IPS-NIHi7 (cell line): Measurements from ENCODE around the gene PIP5K1B.
"Not testable (repeated sequence)": the region's sequence is repeated elsewhere in the genome, so short reads cannot be mapped to it uniquely, and the experiment has no call there.

Experiments used
- DNase-seq: peaks from one replicate; pipeline ENCODE4 v3.0.0; 2012; ENCODE audit warnings: mixed read lengths; ENCODE audit errors: extremely low spot score

PIP5K1B gene

DNA sequence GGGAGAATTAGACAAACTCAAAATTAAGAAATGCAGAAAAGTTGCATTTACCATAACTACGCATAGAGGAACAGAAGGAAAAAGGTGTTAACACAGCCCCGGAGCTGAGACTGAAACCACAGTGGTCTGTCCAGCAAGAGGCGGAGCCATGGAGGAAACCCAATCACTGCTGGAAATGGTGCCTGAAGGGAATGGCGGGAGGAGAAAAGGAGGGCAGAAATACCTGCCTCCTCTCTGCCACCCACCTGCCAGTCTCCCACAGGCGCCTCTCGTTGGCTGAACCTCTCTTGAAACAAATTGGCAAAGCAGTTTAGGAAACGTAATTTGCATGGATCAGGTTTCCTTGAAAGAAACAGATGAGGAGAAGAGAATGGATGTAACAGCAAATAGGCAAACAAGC lies 318.6 kb downstream of the PIP5K1B start:
- DNase-seq, result peak; percentile 61

DNA sequence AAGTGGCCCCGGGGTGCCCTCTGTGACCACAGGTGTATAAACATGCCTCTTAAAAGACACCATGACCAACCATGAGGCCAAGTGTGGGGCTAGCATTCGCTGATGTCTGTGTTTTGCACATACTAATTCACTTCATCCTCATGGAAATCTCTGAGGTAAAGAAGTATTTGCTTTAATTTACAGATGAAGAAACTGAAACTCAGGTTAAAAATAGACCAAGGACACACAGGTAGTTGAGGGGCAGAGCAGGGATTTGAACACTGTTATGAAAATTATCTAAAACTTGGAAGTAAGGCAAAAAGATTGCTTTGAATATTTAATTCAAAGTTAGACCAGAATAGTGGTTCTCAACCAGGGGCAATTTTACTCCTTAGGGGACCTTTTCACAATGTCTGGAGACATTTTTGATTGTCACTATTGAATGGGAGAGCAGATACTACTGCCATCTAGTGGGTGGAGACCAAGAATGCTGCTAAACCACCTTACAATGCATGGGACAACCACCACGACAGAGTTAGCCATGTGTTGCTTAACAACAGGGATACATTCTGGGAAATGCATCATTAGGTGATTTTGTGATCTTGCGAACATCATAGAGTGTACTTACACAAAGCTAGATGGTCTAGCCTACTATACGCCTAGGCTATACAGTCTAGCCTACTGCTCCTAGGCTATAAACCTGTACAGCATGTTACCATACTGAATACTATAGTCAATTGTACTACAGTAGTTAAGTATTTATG lies 322.5 kb downstream of the PIP5K1B start:
- DNase-seq, result peak; percentile 70

DNA sequence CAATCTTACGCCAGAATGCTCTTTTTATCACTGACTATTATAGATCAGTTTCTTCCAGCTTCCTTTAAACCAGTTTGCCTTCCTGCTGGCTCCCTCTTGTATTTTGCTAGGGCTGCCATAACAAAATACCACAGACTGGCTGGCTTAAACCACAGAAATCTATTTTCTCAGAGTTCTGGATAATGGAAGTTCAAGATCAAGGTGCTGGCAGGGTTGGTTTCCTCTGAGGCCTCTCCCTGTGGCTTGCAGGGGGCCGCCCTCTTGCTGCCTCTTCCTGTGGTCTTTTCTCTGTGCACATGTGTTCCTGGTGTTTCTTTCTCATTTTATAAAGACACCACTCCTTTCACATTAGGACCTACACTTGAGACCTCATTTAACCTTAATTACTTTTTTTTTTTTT lies 323.7 kb downstream of the PIP5K1B start:
- no peak for DNase-seq

DNA sequence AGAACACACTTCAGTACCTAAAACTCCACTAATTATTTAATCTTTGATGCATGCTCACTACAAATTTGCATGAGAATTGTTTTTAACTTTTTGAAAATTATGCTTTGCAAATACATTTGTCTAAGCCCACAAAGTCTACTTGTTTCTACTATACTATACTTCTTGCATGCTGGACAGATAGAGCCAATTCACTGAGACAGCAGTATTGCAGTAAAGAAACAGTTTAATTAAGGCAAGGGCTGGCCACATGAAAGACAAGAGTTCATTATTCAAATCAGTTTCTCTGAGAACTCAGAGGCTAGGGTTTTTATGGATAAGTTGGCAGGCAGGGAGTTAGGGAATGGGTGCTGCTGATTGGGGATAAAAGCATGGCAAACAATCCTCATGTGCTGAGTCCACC lies 324.5 kb downstream of the PIP5K1B start:
- DNase-seq, result no peak

DNA sequence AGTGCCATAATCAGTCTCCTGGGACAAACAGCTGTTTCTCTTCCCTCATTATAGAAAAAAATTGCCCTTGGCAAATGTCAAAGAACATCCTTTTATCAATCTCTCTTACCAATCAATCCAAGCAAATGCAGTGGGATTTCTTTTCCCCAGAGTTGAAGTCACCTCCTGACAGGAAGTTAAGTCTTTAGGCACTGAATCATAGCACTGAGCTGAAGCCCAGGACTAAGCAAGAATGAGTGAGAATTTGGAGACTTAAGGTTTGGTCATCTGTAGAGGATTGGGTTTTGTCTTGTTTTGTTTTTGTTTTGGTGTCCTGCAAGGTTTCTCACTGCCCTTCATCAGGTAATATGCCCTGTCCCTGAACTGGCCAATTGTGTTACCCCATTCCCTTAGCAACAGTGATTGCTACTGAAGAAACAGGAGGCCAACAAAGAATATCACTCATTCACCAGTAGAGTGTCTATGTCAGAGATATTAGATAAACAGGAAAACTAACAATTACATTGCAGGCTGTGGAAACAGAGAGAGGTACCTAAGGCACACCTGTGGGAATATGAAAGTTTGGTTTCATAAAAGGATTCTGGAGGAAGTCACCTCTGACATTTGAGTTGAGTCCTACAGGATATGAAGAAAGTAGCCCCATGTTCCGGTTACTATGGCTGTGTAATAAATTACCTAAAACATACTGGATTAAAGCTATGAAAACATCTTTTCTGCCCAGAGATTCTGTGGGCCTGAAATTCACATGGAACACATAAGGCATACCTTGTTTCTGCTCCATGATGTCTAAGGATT lies 326.0 kb downstream of the PIP5K1B start:
- DNase-seq, result peak; percentile 4

DNA sequence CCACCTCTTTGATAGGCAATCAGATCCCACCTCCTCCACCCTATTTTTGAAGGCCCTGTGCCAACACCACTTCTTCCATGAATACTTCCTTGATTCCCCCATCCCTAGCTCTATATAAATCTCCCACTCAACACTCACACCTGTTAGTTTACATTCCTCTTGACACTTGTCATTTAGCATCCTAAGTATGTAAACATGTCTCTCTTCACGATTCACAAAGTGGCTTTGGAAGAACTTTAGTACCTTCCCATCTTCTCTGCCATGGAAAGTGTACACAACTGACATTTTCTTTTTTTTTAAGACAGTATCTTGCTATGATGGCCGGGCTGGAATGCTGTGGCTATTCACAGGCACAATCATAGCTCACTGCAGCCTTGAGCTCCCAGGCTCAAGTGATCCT lies 329.0 kb downstream of the PIP5K1B start:
- no peak for DNase-seq

DNA sequence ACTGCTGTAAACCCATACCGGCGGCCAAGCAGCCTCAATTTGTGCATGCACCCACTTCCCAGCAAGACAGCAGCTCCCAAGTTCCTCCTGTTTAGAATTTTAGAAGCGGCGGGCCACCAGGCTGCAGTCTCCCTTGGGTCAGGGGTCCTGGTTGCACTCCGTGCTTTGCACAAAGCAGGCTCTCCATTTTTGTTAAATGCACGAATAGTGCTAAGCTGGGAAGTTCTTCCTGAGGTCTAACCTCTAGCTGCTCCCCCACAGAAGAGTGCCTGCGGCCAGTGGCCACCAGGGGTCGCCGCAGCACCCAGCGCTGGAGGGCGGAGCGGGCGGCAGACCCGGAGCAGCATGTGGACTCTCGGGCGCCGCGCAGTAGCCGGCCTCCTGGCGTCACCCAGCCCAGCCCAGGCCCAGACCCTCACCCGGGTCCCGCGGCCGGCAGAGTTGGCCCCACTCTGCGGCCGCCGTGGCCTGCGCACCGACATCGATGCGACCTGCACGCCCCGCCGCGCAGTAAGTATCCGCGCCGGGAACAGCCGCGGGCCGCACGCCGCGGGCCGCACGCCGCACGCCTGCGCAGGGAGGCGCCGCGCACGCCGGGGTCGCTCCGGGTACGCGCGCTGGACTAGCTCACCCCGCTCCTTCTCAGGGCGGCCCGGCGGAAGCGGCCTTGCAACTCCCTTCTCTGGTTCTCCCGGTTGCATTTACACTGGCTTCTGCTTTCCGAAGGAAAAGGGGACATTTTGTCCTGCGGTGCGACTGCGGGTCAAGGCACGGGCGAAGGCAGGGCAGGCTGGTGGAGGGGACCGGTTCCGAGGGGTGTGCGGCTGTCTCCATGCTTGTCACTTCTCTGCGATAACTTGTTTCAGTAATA lies 330.6 kb downstream of the PIP5K1B start, which contains the start of gene FXN:
TSS of gene FXN (plus strand) at position 315 of the 871 bp plus-strand sequence. CDS start at position 346, 31 bp downstream.
- peak; percentile 93 for DNase-seq

DNA sequence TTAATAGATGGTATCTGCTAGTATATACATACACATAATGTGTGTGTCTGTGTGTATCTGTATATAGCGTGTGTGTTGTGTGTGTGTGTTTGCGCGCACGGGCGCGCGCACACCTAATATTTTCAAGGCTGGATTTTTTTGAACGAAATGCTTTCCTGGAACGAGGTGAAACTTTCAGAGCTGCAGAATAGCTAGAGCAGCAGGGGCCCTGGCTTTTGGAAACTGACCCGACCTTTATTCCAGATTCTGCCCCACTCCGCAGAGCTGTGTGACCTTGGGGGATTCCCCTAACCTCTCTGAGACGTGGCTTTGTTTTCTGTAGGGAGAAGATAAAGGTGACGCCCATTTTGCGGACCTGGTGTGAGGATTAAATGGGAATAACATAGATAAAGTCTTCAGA lies 331.3 kb downstream of the PIP5K1B start:
- DNase-seq, result no peak

DNA sequence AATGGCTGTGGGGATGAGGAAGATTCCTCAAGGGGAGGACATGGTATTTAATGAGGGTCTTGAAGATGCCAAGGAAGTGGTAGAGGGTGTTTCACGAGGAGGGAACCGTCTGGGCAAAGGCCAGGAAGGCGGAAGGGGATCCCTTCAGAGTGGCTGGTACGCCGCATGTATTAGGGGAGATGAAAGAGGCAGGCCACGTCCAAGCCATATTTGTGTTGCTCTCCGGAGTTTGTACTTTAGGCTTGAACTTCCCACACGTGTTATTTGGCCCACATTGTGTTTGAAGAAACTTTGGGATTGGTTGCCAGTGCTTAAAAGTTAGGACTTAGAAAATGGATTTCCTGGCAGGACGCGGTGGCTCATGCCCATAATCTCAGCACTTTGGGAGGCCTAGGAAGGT lies 331.8 kb downstream of the PIP5K1B start:
- no peak for DNase-seq

DNA sequence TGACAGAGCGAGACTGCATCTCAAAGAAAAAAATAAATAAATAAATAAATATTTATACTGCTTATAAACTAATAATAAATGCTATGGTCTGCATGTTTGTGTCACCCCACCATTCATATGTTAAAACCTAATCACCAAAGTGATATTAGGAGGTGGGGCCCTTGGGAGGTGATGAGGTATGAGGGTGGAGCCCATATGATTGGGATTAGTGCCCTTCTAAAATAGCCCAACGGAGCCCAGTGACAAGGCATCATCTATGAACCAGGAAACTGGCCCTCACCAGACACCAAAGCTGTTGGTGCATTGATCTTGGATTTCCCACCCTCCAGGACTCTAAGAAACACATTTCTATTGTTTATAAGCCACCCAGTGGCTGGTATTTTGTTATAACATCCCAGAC lies 335.6 kb downstream of the PIP5K1B start:
- DNase-seq, result no peak

DNA sequence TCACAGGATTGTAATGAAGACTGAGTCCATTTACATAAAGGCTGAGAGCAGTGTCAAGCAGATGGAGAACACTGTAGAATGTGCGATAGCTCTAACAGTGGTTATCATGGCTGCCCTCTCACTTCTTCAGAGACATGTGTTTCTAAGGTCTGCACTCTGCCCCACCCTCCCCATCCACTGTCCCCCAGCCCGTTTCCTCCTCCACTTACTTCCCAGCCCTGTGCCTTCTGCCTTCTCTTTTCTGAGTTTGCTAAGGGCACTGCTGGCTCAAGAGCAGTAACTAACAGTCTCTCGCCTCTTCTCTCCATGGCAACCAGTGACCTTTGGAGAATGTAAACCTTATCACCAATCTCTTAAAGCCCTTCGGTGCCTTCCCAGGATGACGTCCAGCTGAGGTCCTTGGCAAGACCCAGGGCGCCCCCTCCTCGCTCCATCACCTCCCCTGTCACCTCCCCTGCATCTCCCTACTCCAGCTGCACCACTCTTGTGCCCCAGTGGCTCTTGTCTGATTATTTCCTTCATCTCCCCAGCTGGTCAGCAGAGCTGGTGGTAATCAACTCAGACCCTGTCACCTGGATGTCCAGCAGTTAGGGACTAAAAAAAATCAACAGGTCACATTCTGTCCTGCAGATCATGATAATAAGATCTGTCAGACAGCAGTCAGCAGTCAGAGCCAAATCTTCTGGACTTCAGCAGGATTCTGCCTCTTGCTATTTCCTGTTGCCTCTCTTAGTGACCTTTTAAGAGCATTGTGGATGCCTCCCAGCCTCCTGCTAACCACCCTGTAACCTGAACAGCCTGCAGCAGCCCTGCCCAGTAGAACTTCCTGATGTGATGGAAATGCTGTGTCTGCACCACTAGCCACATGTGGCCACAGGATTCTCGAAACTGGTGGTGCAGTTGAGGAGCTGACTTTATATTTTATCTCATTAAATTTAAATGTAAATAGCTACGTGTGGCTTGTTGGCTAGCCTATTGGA lies 339.5 kb downstream of the PIP5K1B start:
- peak; percentile 38 for DNase-seq

DNA sequence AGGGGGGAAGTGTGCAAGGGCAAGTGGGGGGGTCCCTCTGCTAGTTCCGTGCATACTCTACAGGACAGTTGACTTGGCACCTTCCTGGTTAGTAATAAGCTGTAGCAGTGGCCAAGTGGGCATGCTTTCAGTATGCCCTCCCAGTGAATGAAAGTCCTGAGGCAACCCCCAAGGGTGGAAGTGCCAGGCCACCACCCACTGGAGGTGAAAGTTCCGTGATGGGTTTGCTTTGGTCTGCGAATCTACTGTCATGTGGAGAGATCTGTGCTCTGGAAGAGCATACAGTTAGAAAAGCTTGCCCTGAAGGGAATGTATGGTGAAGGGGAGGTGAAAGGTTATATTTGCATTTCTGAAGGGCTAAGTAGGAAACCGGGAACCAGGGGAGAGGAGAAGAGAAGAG lies 340.8 kb downstream of the PIP5K1B start:
- DNase-seq, result no peak

DNA sequence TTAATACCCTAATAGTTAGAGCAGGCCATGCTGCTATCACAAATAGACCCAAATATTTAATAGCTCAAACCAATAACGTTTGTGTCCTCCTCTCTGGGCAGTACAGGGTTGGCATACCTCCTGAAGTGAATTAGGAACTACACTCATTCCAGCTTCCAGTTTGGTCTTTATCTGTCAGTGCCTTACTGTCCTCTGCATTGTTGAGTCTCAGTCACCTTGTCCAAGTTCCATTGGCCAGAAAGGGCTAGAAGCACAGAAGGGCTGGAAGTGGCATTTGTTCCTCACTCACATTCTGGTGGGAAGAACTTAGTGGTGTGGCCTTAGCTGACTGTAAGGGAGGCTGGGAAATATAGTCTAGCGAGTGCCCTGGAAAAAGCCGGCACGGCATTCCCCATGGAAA lies 341.7 kb downstream of the PIP5K1B start:
- no peak for DNase-seq

DNA sequence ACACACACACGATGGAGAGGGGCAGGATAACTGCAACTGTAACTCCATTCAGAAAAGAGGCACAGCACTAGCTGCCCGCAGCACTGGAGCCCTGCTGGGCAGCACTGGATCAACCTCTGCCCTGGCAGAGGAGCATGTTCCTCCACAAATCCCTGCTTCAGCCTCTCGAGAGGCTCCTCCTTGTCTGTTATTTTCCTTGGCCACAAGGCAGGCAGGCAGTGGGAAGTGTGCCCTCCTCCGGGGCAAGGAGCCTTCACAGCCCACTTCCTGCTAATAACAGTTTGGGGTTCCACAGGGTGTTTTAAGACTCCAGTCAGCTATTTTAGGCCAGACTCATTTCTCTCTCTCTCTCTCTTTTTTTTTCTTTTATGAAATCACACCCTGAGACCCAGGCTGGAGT lies 342.3 kb downstream of the PIP5K1B start:
- DNase-seq, result no peak

DNA sequence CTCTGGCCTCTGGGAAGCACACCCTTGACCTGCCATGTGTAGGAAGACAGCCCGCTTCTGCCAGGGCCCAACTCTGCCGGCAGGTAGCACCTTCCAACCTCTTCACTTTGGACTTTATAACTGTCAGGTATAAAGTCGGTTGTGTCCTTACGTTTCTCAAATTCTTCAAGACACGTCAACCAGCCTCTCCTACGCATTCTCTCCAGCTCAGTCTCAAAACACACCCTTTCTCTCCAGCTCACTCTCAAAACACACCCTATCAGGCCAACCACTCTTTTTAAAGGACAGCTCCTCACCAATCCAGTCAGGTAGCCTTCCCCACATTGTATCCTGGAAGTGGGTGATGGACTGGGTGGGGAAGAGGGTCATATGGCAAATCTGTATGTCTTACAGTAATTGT lies 344.1 kb downstream of the PIP5K1B start:
- DNase-seq, result no peak

DNA sequence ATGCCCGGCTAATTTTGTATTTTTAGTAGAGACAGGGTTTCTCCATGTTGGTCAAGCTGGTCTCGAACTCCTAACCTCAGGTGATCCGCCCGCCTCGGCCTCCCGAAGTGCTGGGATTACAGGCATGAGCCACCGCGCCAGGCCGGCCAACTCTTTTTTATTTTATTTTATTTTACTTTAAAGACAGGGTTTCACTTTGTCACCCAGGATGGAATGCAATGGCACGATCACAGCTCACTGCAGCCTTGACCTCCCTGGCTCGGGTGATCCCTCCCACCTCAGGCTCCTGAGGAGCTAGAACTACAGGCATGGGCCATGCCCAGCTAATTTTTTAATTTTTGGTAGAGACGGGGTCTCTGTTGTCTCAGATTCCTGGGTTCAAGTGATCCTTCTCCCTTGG lies 345.9 kb downstream of the PIP5K1B start:
- not testable (repeated sequence) for DNase-seq

DNA sequence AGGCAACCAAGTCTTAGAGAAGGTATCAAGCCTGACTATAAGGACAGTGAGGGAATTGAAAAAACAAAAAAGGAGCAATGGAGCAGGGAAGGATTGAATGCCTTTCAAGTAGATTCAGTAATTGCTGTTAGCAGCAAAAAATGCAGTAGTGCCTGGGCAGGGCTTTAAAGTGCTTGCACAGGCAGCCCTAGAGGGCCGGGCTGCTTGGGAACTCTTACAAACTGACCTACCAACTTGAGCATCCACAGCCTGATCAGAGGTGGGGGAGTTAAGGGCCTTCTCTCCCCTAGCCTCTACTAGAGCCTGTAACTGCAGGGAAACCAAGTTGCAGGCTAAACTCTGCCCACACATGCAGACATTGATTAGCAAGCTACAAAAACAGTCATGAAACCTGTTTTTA lies 349.9 kb downstream of the PIP5K1B start:
- no peak for DNase-seq

DNA sequence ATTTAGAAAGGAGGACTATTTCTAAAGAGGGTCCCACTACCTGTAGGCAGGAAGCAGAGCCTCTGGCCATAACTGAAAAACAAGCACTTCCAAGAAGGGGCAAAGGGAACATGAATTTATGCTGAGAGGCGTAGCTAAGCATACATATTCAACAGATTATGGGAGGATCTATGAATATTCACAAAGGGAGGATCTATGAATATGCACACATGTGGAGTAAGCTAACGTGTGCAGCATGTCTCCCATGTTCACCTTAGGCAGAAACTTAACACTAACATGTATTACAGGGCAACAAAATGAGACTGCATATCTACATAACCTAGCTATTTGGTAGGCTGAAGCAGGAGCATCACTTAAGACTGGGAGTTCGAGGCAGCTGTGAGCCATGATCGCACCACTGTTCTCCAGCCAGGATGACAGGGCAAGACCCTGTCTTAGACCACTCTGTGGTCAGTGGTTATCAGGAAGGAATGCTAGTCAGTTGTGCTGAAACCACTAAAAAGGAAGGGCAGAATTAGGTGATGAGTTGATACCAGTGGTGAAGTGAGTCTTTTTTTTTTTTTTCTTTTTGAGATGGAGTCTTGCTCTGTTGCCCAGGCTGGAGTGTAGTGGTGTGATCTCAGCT lies 351.3 kb downstream of the PIP5K1B start:
- DNase-seq, result no peak

DNA sequence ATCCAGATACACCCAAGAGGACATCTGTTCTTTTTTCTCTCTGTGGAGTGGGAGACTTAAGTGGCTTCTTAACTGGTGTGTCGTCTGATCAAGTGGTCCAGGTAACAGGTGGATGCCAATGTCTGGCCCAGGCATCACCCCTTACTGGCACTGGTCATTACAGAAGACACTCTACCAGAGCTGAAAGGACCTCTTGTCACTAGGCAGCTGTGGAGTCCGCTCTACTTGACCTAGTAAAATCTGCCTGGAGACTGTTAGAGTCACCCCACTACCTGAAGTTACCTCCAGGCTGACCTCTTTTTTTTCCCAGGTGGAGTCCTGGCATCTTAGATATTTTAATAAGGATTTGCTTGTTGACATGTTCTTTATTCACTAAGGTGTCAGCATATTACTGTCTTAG lies 353.1 kb downstream of the PIP5K1B start:
- no peak for DNase-seq
